ENCODE measurements around the gene ZBTB32.
"Not testable (repeated sequence)": the region's sequence is repeated elsewhere in the genome, so short reads cannot be mapped to it uniquely, and the experiment has no call there.

The ZBTB32 gene

GRCh38 chr19:35669974-35670373 is 34.4 kb upstream of the ZBTB32 start:
- Histone ChIP-seq H3K27me3 (ENCODE audit: control insufficient read depth in 1 of 2, insufficient read depth in 2 of 2, low read length in 2 of 2) (peaks cover 6 to 11% of the 10 kb centered on the region in 2 donors), H3K4me3 (ENCODE audit: low read depth in 1 of 2, low read length in 2 of 2) (no peak overlapping the region), H3K9me3 (ENCODE audit: low read length) (no peaks in the 10 kb centered on the region), H3K4me1 (ENCODE audit: insufficient read depth, low read length) (no peaks in the 10 kb centered on the region), H3K9ac (ENCODE audit: low read length) (no peak overlapping the region), H3K27ac (ENCODE audit: low read depth, low read length) (no peak overlapping the region), H3K36me3 (ENCODE audit: insufficient read depth, low read length) (no peaks in the 10 kb centered on the region)

GRCh38 chr19:35670686-35671085 is 33.7 kb upstream of the ZBTB32 start:
- H3K36me3 ChIP-seq (ENCODE audit: insufficient read depth, low read length): no peaks in the 10 kb centered on the region
- H3K4me1 ChIP-seq (ENCODE audit: insufficient read depth, low read length): no peaks in the 10 kb centered on the region
- no peak overlapping the region for H3K27ac ChIP-seq (ENCODE audit: low read depth, low read length)
- no peaks in the 10 kb centered on the region for H3K9me3 ChIP-seq (ENCODE audit: low read length)
- no peak overlapping the region for H3K4me3 ChIP-seq (ENCODE audit: low read depth in 1 of 2, low read length in 2 of 2)
- H3K27me3 ChIP-seq (ENCODE audit: control insufficient read depth in 1 of 2, insufficient read depth in 2 of 2, low read length in 2 of 2): peaks cover 6 to 11% of the 10 kb centered on the region in 2 donors
- H3K9ac ChIP-seq (ENCODE audit: low read length): no peak overlapping the region

GRCh38 chr19:35671818-35672217 is 32.5 kb upstream of the ZBTB32 start:
- no peaks in the 10 kb centered on the region for H3K9me3 ChIP-seq (ENCODE audit: low read length)
- no peak overlapping the region for H3K4me3 ChIP-seq (ENCODE audit: low read depth in 1 of 2, low read length in 2 of 2)
- H3K36me3 ChIP-seq (ENCODE audit: insufficient read depth, low read length): no peaks in the 10 kb centered on the region
- no peak overlapping the region for H3K9ac ChIP-seq (ENCODE audit: low read length)
- no peaks in the 10 kb centered on the region for H3K4me1 ChIP-seq (ENCODE audit: insufficient read depth, low read length)
- H3K27ac ChIP-seq (ENCODE audit: low read depth, low read length): no peak overlapping the region
- peaks cover 6 to 14% of the 10 kb centered on the region in 2 donors for H3K27me3 ChIP-seq (ENCODE audit: control insufficient read depth in 1 of 2, insufficient read depth in 2 of 2, low read length in 2 of 2)

GRCh38 chr19:35673121-35673804 is 31.1 kb upstream of the ZBTB32 start:
- H3K4me3 ChIP-seq (ENCODE audit: low read depth in 1 of 2, low read length in 2 of 2): peak overlapping the region in 1 of 2 donors; percentile 18

GRCh38 chr19:35675589-35676140 is 28.7 kb upstream of the ZBTB32 start:
- Histone ChIP-seq H3K9ac (ENCODE audit: low read length) (no peak overlapping the region), H3K4me1 (ENCODE audit: insufficient read depth, low read length) (no peaks in the 10 kb centered on the region), H3K9me3 (ENCODE audit: low read length) (no peaks in the 10 kb centered on the region), H3K27me3 (ENCODE audit: control insufficient read depth in 1 of 2, insufficient read depth in 2 of 2, low read length in 2 of 2) (peaks cover 6 to 14% of the 10 kb centered on the region in 2 donors), H3K27ac (ENCODE audit: low read depth, low read length) (no peak overlapping the region), H3K36me3 (ENCODE audit: insufficient read depth, low read length) (no peaks in the 10 kb centered on the region), H3K4me3 (ENCODE audit: low read depth in 1 of 2, low read length in 2 of 2) (no peak overlapping the region)

More at GRCh38 chr19:35673121-35673804, 31.1 kb upstream of the ZBTB32 start:
- H3K27ac ChIP-seq (ENCODE audit: low read depth, low read length): no peak overlapping the region
- H3K36me3 ChIP-seq (ENCODE audit: insufficient read depth, low read length): no peaks in the 10 kb centered on the region
- no peak overlapping the region for H3K9ac ChIP-seq (ENCODE audit: low read length)
- H3K9me3 ChIP-seq (ENCODE audit: low read length): no peaks in the 10 kb centered on the region
- no peaks in the 10 kb centered on the region for H3K4me1 ChIP-seq (ENCODE audit: insufficient read depth, low read length)
- peaks cover 6 to 14% of the 10 kb centered on the region in 2 donors for H3K27me3 ChIP-seq (ENCODE audit: control insufficient read depth in 1 of 2, insufficient read depth in 2 of 2, low read length in 2 of 2)

- Histone ChIP-seq H3K4me1 (ENCODE audit: insufficient read depth, low read length) (no peaks in the 10 kb centered on the region), H3K36me3 (ENCODE audit: insufficient read depth, low read length) (no peaks in the 10 kb centered on the region), H3K27ac (ENCODE audit: low read depth, low read length) (no peak overlapping the region), H3K9ac (ENCODE audit: low read length) (no peak overlapping the region), H3K27me3 (ENCODE audit: control insufficient read depth in 1 of 2, insufficient read depth in 2 of 2, low read length in 2 of 2) (no peaks in the 10 kb centered on the region), H3K4me3 (ENCODE audit: low read depth in 1 of 2, low read length in 2 of 2) (no peak overlapping the region), H3K9me3 (ENCODE audit: low read length) (no peaks in the 10 kb centered on the region)
These were observed 14.5 kb upstream of the ZBTB32 start for GRCh38 chr19:35689836-35690235.

- H3K36me3 ChIP-seq (ENCODE audit: insufficient read depth, low read length); H3K9ac ChIP-seq (ENCODE audit: low read length); H3K27ac ChIP-seq (ENCODE audit: low read depth, low read length); H3K9me3 ChIP-seq (ENCODE audit: low read length); H3K27me3 ChIP-seq (ENCODE audit: control insufficient read depth in 1 of 2, insufficient read depth in 2 of 2, low read length in 2 of 2); H3K4me1 ChIP-seq (ENCODE audit: insufficient read depth, low read length); H3K4me3 ChIP-seq (ENCODE audit: low read depth in 1 of 2, low read length in 2 of 2): not testable (repeated sequence)
These were observed 13.3 kb upstream of the ZBTB32 start for GRCh38 chr19:35691106-35691505.

- H3K27ac ChIP-seq (ENCODE audit: low read depth, low read length): no peak overlapping the region
These were observed 12.3 kb upstream of the ZBTB32 start for GRCh38 chr19:35692010-35692409.

GRCh38 chr19:35693422-35693821 is 10.9 kb upstream of the ZBTB32 start:
- H3K27me3 ChIP-seq (ENCODE audit: control insufficient read depth in 1 of 2, insufficient read depth in 2 of 2, low read length in 2 of 2): no peaks in the 10 kb centered on the region
- H3K9me3 ChIP-seq (ENCODE audit: low read length): no peaks in the 10 kb centered on the region
- H3K36me3 ChIP-seq (ENCODE audit: insufficient read depth, low read length): no peaks in the 10 kb centered on the region
- no peak overlapping the region for H3K9ac ChIP-seq (ENCODE audit: low read length)
- H3K4me1 ChIP-seq (ENCODE audit: insufficient read depth, low read length): no peaks in the 10 kb centered on the region
- no peak overlapping the region for H3K27ac ChIP-seq (ENCODE audit: low read depth, low read length)
- H3K4me3 ChIP-seq (ENCODE audit: low read depth in 1 of 2, low read length in 2 of 2): no peak overlapping the region

More at GRCh38 chr19:35692010-35692409, 12.3 kb upstream of the ZBTB32 start:
- no peaks in the 10 kb centered on the region for H3K27me3 ChIP-seq (ENCODE audit: control insufficient read depth in 1 of 2, insufficient read depth in 2 of 2, low read length in 2 of 2)
- H3K9ac ChIP-seq (ENCODE audit: low read length): no peak overlapping the region
- no peaks in the 10 kb centered on the region for H3K9me3 ChIP-seq (ENCODE audit: low read length)
- H3K36me3 ChIP-seq (ENCODE audit: insufficient read depth, low read length): no peaks in the 10 kb centered on the region
- H3K4me1 ChIP-seq (ENCODE audit: insufficient read depth, low read length): no peaks in the 10 kb centered on the region
- no peak overlapping the region for H3K4me3 ChIP-seq (ENCODE audit: low read depth in 1 of 2, low read length in 2 of 2)

- Histone ChIP-seq H3K27me3 (ENCODE audit: control insufficient read depth in 1 of 2, insufficient read depth in 2 of 2, low read length in 2 of 2) (no peaks in the 10 kb centered on the region), H3K4me1 (ENCODE audit: insufficient read depth, low read length) (no peaks in the 10 kb centered on the region), H3K36me3 (ENCODE audit: insufficient read depth, low read length) (no peaks in the 10 kb centered on the region), H3K27ac (ENCODE audit: low read depth, low read length) (no peak overlapping the region), H3K9ac (ENCODE audit: low read length) (no peak overlapping the region), H3K9me3 (ENCODE audit: low read length) (no peaks in the 10 kb centered on the region), H3K4me3 (ENCODE audit: low read depth in 1 of 2, low read length in 2 of 2) (no peak overlapping the region)
These were observed 10.3 kb upstream of the ZBTB32 start for GRCh38 chr19:35693835-35694599.

- no peak overlapping the region for H3K27ac ChIP-seq (ENCODE audit: low read depth, low read length)
- no peaks in the 10 kb centered on the region for H3K27me3 ChIP-seq (ENCODE audit: control insufficient read depth in 1 of 2, insufficient read depth in 2 of 2, low read length in 2 of 2)
- H3K36me3 ChIP-seq (ENCODE audit: insufficient read depth, low read length): no peaks in the 10 kb centered on the region
- H3K4me1 ChIP-seq (ENCODE audit: insufficient read depth, low read length): no peaks in the 10 kb centered on the region
- H3K9ac ChIP-seq (ENCODE audit: low read length): no peak overlapping the region
- no peaks in the 10 kb centered on the region for H3K9me3 ChIP-seq (ENCODE audit: low read length)
- no peak overlapping the region for H3K4me3 ChIP-seq (ENCODE audit: low read depth in 1 of 2, low read length in 2 of 2)
These were observed 8.4 kb upstream of the ZBTB32 start for GRCh38 chr19:35695895-35696422.
